A549 treated with Mapracorat at 1 μM for 4 hours (cell line): ENCODE measurements around the gene SNRNP27. TPM values are rescaled to one million over a fixed set of nuclear protein-coding genes. Genes with fewer than 3 reads are reported as not detected.

Source experiments
- total RNA-seq: library from RNA; stranded (reverse); fragments of 200-300 nt; extraction: Qiagen RNA extraction; gene quantifications from 5 replicates; pipeline ENCODE4 v1.2.3, GENCODE V29; 2022

Gene SNRNP27, protein sequence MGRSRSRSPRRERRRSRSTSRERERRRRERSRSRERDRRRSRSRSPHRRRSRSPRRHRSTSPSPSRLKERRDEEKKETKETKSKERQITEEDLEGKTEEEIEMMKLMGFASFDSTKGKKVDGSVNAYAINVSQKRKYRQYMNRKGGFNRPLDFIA
- 49.0 to 71.4 TPM (median 52.4 TPM) in 5 replicates for total RNA-seq

DNA sequence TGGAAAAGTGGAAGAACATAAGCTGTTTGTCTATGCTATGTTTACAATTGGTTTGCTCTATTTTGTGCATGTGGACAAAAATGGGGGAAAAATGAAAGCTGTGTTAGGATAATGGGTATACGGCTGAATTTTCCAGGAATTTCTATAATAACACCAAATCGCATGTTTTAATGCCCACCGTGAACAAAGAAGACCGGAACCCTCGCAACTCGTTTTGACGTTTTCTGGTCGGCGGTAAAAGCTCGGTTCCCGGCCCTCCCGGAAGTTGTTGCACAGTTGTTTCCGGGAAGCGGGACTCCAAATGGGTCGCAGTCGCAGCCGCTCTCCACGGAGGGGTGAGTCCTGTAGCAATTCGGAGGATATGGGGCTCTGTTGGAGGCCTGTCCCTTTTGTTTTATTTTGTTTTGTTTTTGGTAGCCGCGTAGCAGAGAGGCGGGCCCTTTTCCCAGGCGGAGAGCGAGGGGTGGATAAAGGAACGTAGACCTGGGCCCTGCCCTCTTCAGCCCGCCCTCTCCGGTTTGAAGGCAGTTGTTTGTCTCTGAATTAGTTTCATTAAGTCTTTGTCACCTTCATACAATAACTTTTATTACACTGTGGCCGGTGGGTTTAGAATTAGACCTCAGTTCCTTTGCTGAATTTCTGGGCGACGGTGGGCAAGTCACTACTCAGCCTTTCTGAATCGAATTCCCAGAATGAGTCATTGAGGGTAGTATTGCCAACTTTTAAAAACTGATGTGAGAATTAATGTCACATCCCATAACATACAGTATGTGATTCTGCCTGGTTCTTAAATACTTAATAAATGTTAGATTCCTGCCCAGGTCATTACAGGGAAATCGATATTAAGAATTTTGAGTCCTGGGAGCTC is at the start of gene SNRNP27:
SNRNP27 (plus strand) TSS at position 273 of the 868 bp plus-strand sequence; CDS start at position 302, 29 bp downstream.

DNA sequence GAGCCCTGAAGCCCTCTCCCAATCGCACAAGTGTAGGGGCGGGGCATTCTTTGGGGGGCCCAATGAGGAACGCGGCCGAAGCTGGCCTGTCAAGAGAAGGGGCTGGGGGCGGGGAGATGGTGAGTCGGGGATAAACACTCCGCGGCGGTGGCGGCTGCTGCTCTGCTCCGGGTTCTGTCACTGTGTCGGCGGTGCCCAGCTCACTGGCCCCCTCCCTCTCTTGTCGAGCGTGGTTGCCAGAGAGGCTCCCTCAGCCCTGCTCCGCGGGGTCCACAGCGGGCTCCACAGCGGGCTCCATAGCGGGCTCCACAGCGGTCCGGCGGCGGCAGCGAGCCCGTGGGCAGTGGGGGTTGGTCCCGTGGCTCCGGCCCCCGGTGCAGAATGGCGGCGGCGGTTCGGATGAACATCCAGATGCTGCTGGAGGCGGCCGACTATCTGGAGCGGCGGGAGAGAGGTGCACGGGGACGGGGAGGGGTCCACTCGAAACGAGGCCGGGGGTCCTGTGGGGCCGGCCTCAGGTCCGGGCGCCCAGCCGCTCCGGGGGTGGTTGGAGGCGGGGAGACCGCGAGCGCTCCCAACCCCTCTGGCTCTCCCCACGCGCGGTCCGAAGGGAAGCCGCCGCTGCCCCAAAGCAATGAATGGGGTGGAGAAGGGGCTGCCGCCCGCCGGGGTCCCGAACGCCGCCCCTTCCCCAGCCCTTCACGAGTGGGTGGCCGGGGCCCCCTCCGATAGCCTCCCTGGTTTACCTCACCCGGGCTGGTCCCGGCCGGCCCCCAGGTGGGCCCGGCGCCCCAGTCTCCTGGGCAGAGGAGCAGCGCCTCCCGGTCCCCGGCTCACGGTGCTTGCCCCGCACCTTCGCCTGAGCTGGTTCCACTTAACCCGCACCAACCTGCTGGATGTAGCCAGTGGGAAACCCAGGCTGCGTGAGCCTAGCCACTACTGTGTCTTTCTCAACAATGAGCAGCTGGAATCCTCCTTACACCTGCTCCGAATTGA is 21.5 kb downstream of the SNRNP27 start, which contains the start of gene MXD1:
MXD1 (plus strand) TSS at position 160 of the 996 bp plus-strand sequence; CDS start at position 382, 222 bp downstream.

Other genes starting within 250 kb of the SNRNP27 start
- 338 to 389 TPM (median 363 TPM) in 5 replicates for gene ANXA4, start 151.8 kb upstream of the SNRNP27 start, total RNA-seq
- 7.1 to 12.1 TPM (median 9.9 TPM) in 5 replicates for gene GMCL1, start 64.3 kb upstream of the SNRNP27 start, total RNA-seq
- 1.5 to 2.3 TPM (median 2.2 TPM) in 5 replicates for gene MXD1, start 21.2 kb downstream of the SNRNP27 start, total RNA-seq
- gene ASPRV1, start 67.7 kb downstream of the SNRNP27 start, total RNA-seq = 0.19 to 0.27 TPM (median 0.23 TPM) in 5 replicates
- 360 to 418 TPM (median 397 TPM) in 5 replicates for gene PCBP1, start 193.5 kb downstream of the SNRNP27 start, total RNA-seq